GM19099 (cell line): ENCODE results near the gene KIAA0232.

Experiments
- POLR2A ChIP-seq: IDR thresholded peaks from 3 replicates; pipeline ENCODE4 v1.6.1; 2011; ENCODE audit warnings: low read depth; ENCODE audit not compliant: insufficient read length; ENCODE audit errors: extremely low read depth

KIAA0232 gene

DNA sequence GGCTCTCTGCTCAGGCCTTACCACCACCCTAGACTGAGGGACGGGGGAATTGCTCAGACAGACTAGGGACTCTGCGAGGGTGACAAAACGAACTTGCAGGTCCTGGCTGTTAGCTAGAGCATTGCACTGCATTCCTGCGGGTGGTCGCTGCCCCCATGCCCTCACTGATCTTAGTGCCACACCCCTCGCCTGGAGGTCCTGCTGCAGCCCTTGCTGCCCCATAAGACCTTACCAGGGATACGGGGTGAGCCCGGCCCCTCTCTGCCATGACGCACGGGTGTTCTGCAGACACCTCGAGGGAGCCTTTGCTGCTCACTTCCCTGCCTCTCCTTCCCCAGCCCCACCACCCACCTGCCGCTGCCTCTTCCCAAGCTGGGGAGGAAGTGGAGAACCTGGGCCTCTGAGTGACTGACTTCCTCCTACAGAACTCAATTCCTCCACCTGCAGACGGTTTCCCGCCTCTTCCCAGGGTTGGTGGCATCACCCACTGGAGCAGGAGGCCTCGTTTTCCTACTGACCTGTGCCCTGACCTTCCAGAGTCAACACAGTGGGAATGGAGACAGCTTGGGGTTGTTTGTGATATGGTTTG is 107.3 kb downstream of the KIAA0232 start:
- no peak for TF ChIP-seq POLR2A

DNA sequence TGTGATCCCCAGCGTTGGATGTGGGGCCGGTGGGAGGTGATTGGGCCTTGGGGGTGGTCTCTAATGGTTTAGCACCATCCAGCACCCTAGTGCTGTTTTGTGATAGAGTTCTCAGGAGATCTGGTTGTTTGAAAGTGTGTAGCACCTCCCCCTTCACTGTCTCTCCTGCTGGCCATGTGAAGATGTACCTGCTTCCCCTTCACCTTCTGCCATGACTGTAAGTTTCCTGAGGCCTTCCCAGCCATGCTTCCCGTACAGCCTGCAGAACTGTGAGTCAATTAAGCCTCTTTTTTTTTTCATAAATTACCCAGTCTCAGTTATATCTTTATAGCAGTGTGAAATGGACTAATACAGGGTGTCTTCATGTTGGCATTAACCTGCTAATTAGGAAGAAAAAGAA is 107.8 kb downstream of the KIAA0232 start:
- no peak for TF ChIP-seq POLR2A

DNA sequence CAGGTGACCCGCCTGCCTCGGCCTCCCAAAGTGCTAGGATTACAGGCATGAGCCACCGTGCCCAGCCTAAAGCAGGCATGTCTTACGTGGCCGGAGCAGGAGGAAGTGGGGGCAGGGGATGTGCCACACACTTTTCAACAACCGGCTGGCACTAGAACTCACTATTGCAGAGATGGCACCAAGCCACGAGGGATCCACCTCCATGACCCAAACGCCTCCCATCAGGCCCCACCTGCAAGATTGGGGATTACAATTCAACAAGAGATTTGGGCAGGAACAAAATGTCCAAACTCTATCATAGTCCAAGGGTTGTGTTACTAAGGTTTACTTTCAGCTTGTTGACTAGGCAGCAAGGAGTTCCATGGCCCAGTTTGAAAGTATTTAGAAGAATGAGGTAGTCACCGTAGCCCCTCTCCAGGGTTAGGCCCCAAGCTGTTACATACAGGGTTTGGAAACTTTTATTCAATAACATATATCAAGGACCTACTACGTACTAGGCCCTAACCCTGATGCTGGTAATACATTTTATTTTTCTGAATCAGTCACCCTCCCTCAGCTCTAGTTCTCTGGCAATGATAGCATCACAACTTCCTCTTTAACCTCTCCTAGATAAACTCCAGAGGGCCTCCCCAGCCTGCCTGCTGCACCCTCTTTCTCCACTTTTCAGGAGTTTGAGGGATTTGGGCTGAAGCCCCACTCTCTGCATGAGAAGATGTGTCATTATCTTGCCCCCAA is 109.1 kb downstream of the KIAA0232 start:
- no peak for TF ChIP-seq POLR2A

DNA sequence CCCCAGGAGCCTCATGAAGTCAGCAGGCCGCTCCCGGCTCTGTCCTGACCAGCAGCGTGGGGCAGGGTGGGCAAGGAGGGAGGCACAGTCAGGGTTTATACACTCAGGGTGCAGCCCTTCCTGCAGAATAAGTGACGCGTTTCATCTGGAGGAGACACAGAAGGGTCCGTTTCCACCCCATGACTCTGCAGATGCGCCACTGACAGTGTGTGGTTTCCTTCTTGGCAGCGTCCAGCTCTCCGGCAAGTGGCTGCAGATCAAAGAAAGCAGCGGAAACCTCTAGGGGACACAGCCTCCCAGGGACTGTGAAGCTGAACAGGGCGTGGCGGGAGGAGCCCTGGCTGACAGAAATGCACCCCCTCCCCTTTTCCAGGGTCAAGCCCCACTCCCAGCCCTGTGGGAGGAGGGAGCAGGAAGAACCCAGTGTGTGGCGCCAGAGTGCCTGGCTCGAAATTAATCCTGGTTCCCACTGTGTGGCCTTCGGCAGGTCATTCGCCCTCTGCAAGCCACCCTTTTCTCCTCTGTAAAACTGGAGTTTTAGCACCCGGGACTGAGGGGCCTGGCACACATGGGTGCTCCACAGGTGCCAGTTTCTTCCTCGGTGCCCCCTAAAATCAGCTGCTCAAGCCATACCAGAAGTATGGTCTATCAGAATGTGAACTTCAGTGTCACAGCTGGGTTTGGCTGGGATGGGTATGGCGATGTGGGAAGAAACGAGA is 109.8 kb downstream of the KIAA0232 start:
- no peak for TF ChIP-seq POLR2A

DNA sequence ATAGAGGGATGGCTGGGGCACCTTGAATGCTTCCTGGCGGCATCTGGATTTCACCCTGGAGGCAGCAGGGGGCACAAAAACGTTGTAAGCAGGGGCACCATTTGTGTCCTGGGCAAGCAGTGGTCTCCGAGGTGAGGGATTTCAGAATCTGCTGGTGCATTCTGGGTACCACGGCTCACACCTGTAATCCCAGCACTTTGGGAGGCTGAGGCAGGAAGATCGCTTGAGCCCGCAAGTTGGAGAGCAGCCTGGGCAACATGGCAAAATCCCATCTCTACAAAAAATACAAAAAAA is 110.3 kb downstream of the KIAA0232 start:
- no peak for TF ChIP-seq POLR2A

DNA sequence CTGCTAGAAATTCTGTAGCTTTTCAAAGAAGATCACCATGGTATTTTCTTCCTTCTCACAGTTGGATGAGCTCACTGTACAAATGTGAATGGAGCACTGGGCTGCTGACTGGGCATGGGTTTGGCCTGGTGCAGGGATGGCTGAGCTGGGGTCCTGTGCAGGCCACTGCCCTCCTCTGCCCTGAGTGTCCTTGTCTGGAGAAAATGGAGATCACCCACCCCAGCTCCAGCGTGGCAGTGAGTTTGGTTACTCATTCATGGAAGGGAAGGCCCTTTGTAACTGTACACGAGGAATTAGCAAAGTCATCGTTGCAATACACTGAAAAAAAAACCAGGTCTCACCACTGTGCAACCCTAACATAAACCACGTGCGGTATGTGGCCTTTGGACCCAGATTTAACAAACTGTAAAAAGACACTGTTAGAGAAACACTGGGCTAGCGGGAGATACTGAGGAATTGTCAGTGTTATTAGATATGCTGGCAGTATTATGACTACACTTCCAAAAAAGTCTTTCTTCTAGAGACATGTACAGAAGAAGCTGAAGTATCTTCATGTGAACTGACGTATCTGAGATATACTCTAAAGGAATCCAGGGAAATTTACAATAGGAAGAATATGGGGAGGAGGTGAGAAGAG is 111.0 kb downstream of the KIAA0232 start:
- TF ChIP-seq POLR2A: no peak

DNA sequence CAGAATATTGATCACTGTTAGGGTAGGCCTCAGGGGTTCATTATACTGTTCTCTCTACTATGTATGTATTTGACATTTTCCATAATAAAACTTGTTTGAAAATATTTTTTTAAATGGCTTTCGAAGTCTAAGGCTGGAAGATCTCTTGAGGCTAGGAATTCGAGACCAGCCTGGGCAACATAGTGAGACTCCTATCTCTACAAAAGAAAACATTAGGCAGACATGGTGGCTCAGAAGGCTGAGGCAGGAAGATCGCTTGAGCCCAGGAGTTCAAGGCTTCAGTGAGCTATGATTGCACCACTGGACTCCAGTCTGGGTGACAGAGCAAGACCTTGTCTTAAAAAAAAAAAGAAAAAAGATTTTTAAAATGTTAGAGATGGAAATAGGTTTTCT is 111.6 kb downstream of the KIAA0232 start:
- no peak for TF ChIP-seq POLR2A

DNA sequence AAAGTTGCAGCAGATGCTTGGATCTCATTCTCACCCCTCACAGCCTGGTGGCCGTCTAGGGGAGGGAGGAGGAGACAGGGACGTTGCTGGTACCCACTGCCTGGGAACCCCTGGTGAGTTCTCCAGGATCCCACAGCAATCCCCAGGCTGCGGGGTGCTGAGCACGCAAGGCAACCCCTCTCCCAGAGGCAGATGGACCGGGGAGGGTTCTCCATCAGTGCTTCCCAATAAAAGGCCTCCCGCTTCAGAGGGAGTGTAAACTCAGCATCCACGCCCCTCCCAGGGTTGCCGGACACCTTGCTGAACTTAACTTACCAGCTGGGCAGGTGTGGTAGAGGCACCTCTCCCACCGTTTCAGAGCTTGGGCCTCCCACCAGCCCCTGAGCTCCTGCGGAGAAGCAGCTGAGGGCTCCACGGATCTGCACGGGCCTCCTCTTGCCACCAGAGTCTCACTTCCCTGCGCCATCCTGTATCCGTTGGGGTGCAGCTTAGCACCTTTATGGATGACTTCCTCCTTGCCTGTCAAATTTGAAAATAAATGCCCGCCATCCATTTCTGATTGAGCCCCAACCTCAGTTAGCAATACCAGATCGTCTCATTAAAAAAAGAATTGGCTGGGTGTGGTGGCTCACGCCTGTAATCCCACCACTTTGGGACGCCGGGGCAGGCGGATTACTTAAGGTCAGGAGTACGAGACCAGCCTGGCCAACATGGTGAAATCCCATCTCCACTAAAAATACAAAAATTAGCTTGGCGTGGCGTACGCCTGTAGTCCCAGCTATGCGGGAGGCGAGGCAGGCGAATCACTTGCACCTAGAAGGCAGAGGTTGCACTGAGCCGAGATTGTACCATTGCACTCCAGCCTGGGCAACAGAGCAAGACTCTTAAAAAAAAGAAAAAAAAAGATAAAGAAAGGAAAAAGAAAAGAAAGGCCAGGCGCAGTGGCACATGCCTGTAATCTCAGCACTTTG is 112.3 kb downstream of the KIAA0232 start:
- no peak for TF ChIP-seq POLR2A

DNA sequence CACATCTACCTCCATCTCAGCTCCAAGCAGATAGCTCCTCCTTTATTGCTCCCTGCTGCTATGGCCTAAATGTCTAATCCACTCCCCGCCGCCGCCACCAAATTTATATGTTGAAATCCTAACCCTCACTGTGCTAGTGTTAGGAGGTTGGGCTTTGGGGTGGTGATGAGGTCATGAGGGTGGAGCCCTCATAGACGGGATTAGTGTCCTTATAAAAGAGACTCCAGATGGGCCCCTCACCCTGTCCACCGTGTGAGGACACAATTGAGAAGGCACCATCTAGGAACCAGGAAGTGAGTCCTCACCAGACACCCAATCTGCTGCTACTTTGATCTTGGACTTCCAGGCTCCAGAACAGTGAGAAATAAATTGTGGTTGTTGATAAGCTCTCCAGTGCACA is 113.5 kb downstream of the KIAA0232 start:
- TF ChIP-seq POLR2A: no peak

DNA sequence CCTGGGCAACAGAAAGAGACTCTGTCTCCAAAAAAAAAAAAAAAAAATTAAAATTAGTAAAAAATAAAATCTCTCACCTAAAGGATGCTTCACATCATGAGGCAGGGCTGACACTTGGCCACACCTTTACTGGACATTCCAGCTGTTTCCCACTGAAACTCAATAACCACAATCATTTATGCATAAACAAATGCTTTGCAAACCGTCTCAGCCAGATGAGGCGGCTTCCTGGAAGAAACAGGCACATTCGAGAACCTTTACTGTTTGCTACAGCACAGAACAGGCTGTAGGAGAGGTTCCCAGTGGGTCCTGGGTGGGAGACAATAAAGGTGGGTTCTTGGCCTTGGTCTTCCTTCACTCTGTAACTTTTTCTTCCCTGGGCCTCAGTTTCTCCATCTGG is 116.2 kb downstream of the KIAA0232 start:
- no peak for TF ChIP-seq POLR2A

DNA sequence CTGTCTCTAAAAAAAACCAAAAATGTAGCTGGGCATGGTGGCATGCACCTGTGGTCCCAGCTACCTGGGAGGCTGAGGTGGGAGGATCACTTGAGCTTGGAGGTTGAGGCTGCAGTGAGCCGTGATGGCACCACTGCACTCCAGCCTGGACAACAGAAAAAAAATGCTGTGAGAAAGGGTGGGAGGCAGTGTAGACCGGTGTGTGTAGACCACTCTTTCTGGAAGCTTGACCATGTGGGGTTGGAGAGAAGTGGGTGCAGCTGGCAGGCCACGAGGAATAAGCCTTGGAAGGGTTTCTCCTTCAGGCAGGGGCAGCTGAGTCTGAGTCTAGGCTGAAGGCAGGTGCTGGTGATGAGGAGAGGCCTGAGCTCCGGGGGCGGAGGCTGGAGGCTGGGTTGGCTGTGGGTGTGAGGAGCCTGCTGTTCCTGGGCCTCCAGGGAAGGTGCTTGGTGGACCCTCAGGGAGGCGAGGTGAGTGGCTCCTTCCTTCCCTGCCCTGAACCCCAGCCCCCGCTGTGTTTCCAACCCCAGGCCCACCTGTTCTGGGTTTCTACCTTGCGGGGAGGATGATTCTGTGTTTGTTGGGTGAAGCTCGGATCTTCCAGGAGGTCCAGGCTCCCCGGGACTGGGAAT is 117.8 kb downstream of the KIAA0232 start:
- no peak for TF ChIP-seq POLR2A

DNA sequence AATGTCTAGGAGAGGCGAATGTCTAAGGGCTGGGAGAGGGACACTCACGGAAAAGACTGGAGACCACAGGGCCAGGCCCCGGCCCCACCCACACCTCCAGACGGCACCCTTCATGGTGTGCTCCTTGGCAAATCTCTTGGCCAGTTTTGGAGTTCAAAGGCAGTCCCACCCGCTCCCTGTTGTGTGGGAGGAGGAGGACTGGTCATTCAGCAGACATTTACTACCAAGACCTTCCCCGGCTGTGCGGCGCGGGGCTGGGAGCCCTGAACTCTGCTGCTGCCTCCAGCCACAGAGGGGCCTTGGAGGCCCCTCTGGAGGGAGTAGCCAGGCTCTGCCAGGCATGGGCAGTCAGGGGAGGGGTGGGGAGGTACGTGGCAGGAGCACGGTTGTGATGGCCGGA is 118.4 kb downstream of the KIAA0232 start:
- TF ChIP-seq POLR2A: no peak

DNA sequence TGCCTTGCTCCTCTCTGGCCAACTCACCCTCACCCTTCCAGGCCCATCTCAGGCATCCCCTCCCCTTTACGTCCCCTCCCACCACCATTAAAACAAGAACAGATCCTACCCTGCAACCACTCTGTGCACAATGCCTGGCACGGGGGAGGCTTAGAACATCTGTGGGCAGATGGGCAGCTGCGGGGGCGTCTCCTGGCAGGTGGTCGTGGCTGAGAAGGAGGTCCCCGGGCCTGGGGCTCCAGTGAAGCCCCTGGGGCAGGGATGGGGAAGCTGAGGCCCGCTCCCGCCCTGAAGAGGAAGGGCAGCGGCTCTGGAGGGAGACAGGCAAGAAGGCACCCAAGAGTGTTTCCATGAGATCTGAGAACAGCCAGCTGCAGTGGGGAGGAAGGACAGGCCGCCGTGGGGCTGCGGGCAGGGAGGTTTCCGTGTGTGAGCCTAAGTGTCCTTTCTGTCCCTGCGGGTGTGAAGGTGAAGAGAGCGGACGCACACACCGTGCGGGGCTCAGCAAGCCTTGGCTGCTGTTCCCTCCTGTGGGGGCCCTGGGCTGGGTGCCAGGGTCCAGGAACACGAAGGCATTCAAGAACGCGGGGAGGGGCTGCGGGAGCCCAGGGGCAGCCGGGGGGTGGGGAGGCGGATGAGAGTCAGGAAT is 119.3 kb downstream of the KIAA0232 start:
- TF ChIP-seq POLR2A: no peak
